HG03064 (cell line): Measurements from ENCODE around the gene EML1.
"Not testable (repeated sequence)": the region's sequence is repeated elsewhere in the genome, so short reads cannot be mapped to it uniquely, and the experiment has no call there.

ENCODE experiments used
- ATAC-seq: cut with Tn5 transposase; IDR thresholded peaks from one replicate; pipeline ENCODE4 v1.9.1; 2021; ENCODE audit warnings: low read depth; ENCODE audit not compliant: unreplicated experiment

EML1 gene

GRCh38 chr14:99755068-99755405 lies 38.2 kb upstream of the EML1 start:
- no peak for ATAC-seq

- no peak for ATAC-seq
These were observed 37.3 kb upstream of the EML1 start for GRCh38 chr14:99755629-99756603.

DNA sequence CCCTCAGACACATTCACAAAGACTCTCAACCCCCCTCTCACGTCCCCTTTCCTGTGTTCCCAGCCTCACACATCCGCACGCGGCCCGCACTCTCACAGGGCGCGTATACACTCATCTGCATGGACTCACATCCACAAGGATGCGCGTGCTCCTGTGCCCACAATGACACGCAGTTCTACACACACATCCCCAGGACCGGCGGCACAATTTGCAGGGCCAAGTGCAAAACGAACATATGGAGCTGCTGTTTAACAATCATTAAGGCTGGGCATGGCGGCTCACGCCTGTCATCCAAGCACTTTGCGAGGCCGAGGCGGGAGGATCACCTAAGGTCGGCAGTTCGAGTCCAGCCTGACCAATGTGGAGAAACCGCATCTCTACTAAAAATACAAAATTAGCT lies 36.4 kb upstream of the EML1 start:
- no peak for ATAC-seq

DNA sequence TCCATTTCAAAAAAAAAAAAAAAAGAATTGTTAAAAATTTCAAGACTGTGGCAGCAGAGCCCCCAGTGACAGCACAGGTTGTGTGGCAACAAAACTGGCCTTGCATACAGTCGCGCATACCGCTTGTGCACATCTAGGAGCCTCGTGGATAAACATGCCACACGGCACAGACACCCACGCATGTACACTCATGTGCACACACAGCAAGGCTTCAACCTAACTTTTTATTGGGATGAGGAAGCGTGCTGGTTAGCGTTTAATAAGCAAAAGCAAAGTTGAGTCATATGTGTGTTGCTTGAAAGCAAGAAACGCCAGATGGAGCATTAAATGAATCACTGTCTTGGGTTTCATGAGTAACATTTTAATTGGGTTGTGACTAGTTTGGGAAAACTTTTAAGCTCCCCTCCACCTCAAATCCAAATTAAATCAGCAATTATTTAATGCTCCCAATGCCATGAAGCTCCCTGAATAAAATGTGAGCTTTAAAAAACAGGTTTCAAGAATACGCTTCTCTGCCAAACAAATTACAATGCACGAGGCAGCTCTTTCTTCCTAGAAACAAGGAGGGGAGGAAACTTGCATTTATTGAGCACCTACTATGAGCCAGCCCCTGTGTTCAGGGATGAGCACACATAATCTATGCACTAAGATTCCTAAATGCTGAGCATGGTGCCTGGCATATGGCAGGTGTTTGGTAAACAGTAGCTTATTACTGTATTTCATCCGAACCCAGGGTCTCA lies 35.7 kb upstream of the EML1 start:
- no peak for ATAC-seq

- ATAC-seq, result no peak
These were observed 34.9 kb upstream of the EML1 start for GRCh38 chr14:99758121-99758821.

- no peak for ATAC-seq
These were observed 34.2 kb upstream of the EML1 start for GRCh38 chr14:99758872-99759545.

DNA sequence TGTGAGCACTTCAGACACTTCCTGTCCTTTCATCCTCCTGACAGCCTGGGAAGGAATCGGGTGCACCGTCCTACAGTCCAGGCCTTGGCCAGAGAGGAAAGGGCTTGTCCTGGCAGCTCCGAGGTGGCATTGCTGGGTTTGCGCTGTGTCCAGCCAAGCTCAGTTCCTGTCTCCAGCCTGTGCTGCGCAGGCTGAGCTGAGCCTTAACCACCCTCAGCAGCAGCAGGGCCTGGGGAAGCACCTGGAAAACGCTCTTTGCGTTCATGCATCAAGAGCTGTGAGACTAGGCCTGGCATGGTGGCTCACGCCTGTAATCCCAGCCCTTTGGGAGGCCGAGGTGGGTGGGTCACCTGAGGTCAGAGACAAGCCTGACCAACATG lies 33.7 kb upstream of the EML1 start:
- ATAC-seq, result no peak

GRCh38 chr14:99760817-99761216 lies 32.4 kb upstream of the EML1 start:
- no peak for ATAC-seq

DNA sequence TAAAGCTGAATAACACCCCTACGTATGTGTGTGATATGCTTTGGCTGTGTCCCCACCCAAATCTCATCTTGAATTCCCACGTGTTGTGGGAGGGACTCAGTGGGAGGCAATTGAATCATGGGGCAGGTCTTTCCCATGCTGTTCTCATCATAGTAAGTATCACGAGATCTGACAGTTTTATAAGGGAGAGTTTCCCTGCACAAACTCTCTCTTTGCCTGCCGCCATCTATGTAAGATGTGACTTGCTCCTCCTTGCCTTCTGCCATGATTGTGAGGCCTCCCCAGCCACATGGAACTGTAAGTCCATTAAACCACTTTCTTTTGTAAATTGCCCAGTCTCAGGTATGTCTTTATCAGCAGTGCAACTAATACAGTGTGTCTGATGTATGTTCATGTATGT lies 30.3 kb upstream of the EML1 start:
- not testable (repeated sequence) for ATAC-seq

DNA sequence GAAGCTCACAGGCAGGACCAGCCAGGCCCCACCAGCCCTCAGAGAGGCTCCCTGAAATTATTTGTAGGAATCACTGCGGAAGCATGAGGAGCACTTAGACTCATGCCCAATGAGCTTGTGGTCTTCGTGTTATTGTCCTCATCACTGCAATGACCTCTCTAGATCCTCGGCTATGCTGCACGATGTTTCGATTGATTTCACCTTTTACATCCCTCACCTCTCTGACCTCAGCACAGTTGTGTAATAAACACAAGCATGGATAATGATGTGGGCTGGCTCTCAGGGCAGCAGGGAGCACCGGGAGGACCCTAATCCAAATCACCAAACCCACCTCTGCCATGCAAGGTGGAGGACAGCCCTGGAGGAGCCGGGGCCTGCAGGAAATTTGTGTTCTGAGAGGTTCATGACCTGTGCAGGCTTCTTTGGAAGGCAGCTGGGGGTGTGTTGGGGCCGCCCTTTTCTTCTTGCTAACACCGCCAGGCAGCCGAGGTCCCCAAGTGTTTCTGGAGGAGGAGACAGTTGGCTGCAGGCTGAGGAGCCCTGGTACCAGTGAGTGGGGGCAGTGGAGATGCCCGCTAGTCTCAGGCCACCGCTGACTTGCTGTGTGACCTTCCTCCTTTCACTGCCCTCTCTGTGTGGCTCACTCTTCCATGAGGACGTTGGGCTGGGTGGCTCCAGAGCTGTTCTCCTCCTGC lies 29.5 kb upstream of the EML1 start:
- ATAC-seq, result no peak

- ATAC-seq, result no peak
These were observed 28.9 kb upstream of the EML1 start for GRCh38 chr14:99764222-99764706.

- ATAC-seq, result no peak
These were observed 24.8 kb upstream of the EML1 start for GRCh38 chr14:99768381-99768780.

DNA sequence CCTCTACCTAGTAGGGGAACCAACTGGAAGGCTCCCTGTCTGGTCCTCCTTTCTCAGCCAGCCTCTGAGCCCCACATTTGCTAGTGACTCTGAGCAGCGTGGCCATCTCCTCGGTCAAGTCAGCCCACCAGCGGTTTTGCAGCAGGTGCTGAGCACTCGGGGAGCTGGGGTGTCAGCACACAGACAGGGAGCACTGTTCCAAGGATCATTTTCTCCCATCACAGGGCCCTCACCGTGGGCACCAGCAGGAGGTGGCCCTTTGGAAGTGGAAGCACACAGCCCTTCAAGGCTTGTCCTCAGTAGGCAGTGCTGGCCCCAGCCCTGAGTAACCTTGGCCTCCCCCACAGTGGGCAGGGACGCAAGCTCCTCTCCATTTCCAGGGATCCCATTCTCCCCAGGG lies 24.1 kb upstream of the EML1 start:
- no peak for ATAC-seq

GRCh38 chr14:99769799-99770198 lies 23.4 kb upstream of the EML1 start:
- ATAC-seq, result no peak

GRCh38 chr14:99772371-99773283 lies 20.6 kb upstream of the EML1 start:
- ATAC-seq, result no peak

DNA sequence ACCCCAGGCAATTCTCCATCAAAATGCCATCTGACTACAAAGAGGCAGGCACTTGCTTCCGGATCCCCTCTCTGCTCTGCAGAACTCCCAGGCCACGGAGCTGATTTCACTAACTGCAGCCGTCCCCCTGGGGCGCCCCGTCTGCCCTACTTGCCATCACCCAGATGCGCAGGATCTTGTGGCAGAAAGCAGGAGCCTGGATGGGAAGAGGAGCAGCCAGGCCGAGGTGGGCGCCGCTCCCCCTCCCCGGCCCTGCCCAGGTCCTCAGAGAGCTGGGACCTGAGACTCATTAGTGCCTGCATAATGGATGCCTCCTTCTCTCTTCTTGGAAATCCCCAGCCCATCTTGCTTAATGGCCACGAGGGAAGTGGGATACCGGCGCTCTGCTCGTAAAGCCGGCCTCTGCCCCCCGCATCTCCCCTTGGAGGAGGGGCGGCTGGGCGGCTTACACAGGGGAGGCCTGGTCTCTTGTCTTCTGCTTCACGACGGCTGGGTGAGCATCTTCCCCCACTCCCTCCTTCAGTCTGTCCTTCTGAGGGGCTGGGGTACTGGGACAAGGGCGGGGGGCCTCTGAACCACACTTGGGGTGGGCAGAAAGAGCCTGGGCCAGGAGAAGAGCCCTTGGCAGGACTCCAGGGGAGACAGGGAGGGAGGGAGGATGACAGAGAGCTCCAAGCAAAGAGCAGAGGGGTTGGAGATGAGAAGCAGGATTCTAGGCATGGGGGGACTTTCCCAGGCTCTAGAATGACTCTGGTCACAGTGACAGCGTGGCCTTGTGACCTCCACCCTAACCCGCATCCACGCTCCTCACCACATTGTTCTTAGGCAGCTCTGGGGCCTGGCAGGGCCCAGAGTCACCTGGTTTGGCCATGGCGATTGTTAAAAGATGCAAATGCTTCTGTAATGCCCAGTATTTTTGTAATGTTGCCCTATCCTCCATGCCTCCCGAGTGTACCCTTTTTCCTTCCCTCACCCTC lies 19.4 kb upstream of the EML1 start:
- ATAC-seq, result no peak

- ATAC-seq, result no peak
These were observed 18.5 kb upstream of the EML1 start for GRCh38 chr14:99774556-99775307.
